Stimulated activated CD4-positive, alpha-beta T cell treated with anti-CD3 and anti-CD28 coated beads, Interleukin-12 subunit alpha, Interleukin-12 subunit beta, amount 100 ng/mL, for 48 hours (primary cell): ENCODE results near the gene SV2B.

Experiments
- DNase-seq, 3 donors: peaks; one replicate each; pipeline ENCODE4 v3.0.0-alpha.2; 2020; ENCODE audit warnings: low read depth in 2 of 3, low spot score in 1 of 3

Gene SV2B

DNA sequence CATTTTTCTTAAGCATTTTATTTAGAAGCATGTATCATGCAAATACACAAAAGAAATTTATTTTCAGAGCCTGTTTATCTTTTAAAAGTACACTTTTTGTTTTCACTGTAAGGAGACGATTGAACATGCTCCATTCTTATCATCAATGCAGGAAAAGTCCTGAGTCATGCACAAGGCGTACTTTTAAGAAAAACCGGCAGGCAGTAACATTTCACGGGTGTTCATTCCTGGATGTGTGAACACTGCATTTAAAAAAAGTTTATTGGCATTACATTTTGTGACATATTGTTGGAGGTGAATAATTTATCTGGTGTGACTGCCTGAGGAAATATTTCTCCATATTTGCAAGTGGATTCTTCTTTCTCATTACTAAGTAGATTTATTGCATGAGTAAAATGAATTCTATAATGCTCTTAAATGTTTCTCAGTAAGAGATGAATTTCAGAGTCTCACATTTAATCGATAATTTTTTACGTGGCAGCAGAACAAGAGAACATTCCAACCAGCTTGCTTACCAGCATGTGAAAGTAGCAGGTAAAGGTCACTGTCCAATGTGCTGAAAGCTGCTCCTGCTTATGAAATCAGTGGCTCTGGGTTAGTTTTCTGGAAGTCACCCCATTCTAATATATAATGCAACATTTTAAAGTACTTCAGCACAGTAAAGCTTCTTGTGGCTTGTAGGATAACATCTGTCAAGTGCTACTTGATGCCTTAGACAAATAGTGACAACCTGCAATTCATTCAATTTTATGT is 87.0 kb downstream of the SV2B start:
- no peak for DNase-seq

DNA sequence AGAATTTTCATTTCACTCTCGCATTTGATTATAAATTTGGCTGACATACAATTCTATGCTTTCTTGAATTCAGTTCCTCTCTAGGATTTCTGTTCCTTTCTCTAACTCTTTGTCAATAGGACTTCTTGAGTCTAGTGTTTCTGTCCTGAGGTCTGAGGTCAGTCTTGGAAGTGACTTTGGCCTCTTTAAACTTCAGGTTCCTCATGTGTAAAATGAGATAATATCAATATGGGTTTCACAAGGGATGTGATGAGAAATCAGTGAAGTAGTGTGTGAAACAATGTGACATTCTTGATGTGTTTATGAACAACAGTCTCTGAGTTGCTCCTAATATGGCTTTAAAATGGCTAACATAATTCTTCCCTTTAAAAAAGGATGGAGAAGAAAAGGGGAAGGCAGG is 92.2 kb downstream of the SV2B start:
- DNase-seq: no peak

DNA sequence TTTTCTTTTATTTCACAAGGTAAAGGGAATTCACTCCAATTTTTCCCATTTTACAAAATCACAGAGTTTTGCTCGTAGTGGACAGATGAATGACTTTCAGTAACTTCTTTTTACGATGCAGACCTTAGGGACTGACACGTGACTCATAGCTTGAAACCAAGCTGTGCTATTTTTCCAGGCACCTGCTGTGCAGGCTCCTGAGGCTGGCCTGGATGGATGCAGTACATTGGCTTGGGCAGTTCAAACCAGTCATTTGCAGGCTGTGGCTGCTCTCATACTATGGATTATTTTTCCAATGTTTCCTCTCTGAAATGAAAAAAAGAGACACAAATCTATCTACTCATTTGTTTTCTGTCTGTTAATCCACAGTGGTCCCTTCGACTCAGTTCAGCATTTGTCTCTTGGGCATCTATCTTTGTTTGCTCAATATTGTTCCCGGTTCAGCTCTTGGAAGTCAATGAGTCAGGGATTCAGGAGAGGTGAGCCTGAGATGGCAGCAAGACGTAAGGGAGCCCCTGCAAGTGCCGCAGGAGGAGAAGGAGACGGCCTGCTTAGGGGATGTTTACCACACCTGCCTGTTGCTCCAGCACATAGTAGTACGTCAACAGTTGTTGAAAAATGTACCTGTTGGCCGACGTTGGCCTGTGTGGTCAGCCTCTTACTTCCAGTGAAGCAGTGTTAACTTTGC is 92.8 kb downstream of the SV2B start:
- no peak for DNase-seq

DNA sequence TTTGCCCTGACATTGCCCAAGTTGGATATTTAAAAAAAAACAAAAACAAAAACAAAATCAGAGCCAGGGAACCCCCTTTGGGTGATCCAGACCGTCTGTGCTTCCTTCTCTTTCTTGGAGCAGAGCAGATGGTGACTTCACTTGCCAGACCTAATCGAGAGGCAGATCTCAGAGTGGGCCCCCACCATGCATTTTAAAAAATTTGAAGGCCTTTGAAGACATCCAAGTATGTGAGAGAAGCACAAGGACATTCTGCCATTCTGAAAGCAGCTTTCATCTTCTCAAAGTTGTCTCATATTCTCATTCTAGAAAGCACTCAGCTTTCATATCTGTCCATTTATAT is 93.3 kb downstream of the SV2B start:
- DNase-seq: no peak

DNA sequence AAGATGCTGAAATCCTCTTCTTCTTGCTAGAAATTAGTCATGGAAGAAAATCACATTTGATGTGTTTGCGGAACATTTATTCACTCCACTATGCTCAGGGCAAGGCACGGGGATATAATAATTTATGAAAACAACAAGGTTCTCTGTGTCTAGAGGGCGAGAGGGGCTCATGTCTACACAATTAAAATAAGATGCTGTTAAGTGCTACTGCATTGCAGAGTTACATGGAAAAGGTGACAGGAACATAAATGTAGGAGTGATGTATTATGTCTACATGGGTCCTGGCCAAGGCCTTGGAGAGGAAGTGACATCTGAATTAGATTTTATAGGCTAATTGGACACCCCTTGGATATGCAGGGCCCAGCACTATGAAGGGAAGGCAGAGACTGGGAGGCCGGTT is 96.1 kb downstream of the SV2B start:
- no peak for DNase-seq

DNA sequence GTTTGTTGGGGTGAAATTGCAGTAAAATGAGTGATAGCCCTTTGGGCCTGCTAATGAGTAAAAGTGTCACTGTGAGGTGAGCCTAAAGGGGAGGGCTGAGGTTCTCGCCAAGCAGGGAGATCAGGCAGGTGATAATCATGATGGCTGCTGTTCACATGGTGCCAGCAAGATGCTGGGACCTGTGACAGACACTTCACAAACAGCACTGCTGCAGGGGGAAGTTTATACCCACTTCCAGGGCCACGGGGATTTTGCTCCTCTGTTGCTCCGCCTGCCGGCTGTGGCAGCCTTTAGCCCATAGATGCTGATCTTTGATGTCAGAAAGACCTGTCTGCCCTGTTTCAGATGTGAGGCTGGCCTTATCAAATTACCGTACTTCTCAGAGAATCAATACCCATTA is 96.7 kb downstream of the SV2B start:
- no peak for DNase-seq

DNA sequence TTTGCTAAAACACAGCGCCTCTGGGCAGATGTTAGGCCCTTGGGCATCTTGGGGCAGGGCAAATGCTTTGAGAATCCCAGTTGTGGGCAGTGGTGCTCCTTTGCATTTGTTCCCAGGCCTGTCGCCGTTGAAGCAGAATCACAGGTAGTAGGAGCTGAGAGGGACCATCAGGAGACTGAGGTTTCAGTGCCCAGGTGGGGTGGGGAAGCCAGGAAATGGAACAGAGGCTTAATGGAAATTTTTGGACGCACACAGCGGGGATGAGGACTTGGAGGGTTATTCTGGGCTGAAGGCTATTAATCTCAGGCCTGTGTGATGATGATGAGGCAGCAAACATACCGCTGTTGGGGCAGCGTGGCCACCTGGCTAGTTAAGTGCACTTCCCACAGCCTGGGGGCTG is 99.5 kb downstream of the SV2B start:
- no peak for DNase-seq

DNA sequence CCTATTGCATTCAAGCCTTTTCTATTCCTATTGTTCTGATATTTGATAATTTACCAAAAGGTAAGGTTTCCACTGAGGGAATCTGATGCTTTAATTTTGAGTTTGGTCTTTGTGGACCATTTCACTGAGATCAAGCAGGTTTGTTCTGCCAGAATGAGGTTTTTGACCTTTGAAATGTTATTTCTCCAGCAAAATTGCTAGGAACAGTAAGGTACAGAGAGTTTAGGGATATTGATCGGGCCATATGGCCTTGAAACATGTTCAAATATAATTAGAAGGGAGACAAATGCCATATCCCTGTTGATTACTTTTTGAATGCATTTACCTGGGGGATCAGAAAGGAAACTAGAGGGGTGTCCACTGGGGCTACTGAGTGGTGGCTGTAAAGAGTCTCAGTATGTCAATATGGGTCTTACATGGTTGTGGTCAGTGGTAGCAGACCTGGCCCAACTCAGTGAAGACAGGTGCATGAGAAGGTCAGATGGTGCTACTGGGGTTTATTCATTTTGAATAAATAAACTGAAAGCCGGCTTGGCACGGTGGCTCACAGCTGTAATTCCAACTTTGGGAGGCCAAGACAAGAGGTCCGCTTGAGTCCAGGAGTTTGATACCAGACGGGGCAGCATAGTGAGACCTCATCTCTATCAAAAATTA is 100.2 kb downstream of the SV2B start:
- DNase-seq: no peak

DNA sequence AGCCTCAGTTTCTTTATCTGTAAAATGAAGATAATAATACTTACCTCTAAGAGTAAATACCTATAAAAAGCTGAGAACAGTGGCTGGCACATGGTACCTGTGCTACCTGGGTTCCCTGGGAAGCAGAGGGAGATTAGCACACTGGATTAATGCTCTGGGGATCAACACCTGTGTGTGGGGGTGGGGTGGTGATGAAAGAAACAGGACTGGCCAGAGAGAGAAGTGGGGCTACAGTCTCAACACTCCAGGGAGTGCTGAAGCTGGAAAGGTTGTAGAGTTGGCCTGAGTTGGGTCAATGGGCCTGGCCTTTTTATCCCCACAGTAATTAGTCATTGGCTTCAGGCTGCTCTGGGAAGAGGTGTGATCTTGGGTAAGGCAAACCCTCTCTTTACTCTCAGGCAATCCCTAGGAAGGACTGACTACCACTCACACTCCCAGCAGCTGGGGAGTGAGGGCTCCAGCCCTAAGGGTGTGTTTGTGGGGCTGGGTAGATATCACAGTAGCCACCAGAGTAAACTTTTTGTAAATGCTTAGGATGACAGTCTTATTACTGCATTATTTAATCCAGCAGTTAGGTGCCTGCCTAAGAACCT is 102.5 kb downstream of the SV2B start:
- DNase-seq: no peak

DNA sequence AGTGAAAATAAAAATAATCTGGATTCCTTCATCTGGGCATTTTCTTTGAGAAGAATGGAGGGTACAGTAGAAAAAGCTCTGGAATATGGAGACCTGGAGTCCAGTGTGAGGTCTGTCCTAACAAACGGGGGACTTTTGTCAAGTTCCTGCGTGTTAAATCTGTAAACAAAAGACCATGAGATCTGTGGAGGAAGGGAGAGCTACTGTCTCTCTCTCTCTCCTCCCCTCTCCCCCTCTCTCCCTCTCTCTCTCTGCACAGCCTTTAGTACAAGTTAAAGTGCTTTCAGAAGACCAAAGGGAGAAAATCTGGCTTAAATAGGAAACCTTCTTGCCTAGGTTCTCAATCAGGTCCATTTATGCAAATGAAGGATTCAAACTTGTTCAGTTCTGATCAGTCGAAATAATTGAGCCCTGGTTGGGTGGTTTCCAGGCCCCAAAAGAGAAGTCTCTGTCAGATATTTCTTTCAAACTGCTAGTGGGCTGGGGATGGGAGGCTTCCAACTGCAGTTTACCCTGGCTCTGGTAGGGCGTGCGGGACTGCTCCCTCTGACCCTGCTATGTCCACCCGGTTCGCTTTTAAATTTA is 103.7 kb downstream of the SV2B start:
- DNase-seq: no peak

DNA sequence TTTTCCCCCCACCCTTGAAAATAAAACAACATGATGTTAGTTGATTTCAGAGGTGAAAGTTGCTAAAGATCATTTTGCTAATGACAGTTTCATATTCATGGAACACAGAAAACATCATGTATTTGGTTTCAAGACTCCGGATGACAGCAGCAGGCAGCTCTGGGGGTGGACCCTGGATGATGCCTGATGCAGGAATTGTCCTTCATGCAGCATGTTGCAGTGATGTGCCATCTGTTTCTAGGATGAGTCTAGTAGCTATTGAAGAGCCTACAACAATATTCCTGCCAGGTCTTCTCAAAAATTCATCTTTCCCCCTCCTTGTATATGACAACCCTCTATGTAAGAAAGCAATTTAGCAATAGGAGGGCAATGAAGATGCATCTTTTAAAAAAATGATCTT is 108.3 kb downstream of the SV2B start:
- no peak for DNase-seq

DNA sequence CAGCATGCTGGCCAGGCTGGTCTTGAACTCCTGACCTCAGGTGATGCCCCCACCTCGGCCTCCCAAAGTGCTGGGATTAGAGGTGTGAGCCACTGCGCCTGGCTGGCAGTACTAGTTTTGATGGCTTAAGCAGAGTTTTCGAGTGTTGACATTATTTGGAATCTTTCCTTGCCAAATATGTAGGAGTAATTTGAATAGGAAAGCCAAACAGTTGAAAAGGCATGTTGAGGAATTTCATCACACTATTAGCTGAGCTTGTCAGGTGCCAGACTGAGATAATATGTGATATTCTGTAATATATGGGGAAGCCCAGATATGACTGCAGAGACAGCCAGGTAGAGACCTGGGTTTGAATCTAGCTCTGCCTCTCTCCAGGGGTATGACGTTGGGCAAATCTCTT is 109.3 kb downstream of the SV2B start:
- DNase-seq: no peak

DNA sequence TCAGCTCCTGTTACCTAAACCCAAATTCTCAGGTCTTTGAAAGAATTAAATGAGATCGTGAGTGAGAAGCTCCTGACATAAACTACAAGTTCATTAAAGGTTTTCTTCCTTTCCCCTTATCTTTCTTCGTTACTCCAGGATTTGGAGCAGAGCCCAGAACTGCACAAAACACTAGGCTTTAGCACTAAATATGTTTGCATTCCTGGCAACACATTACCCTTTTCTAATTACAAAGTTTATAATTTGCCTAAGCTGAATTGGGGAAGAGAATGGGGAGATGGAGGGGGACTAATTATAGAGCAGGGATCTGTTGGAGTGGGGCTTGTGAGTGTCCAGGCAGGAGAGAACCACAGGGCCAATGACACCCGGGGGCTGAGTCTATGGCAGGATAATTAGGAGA is 109.7 kb downstream of the SV2B start:
- no peak for DNase-seq

DNA sequence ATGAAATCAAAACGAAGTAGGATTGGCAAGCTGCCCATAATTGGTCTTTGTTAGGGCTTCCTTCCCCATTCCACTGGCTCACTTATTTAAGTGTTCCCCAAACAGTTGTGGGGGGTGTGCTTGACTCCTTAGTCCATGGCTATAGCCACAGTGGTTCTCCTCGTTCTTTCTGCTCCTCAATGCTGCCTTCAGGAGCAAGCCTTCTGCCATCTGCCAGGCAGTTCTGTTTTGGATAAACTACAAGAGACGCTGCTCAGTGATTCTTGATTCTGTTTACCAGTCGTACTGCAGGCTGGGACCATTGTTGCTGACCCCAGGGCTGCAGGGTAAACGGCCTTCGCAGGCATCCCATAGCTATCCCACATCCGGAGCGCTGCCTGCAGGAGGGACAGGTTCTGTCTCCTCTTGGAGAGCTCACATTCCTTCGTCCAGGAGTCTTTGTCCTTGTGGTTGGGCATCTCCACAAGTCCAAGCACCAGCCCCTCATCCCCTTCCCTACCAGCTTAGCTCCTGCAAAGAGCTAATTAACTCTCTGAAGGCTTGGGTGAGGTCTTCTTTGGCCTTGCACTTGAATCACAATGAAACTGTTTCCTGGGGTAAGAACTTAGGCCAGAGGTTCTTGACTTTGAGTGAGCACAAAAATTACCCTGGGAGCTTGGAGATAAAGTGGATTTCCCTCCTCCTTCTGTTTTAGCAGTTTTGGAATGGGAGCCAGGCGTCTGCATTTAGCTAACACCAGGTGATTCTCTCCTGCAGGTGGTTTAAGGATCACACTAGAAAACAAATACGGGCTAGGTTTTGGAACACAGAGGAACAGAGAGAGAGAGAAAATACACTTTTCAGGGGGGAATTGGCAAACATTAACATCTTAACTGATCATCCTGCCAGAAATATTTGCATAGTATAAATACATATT is 114.9 kb downstream of the SV2B start:
- DNase-seq: no peak

DNA sequence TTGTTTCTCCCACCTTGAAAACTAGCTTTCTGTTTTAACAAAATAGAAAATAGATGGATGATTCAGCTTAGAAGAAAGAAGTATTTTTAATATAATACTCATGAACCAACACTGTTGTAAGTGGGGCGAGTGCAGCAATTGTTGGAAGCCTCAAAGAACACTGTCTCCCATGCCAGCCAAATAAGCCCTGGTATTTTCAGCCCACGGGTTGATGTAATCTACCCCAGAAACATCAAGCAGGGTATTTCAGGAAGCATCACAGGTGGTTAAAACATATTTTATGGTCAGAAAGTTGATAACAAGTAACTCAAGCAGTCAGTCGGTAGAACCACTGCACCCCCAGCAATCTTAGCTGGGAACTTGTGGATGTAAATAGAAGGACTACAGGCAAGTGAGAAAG is 115.9 kb downstream of the SV2B start:
- DNase-seq: no peak

DNA sequence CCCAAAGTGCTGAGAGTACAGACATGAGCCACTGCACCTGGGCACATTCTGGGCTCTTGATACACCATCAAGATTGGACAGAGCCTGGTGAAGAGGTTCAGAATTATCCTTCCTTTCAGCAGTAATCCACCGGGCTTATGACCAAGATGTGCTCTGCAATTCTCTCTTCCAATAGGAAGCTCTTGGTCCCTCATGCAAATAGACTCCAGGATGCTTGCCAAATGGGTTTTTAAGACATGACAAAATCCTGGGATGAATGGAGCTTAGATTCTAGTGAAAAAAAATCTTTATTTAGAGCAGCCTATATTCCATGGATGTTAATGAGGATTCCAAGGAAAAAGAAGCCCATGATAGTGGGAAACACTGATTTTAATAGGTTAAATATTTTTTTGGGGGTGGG is 119.1 kb downstream of the SV2B start:
- DNase-seq: no peak

DNA sequence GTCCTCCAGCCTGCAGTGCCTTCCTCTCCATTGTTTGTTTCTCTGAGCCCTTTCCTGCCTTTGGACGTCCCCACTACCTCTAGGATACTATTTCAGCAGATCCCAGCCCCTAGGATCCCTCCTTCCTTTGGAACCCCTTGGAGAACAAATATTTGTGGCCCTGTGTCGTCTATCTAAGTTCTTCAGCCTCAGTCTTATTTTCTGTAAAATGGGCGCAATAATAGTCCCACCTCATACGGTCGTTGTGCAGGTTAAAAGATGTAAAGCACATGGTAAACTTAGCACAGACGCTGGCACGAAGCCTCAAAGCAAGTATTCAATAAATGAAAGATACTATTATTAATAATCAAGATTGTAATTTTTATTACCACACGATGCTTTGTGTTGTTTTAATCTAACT is 122.0 kb downstream of the SV2B start:
- no peak for DNase-seq

DNA sequence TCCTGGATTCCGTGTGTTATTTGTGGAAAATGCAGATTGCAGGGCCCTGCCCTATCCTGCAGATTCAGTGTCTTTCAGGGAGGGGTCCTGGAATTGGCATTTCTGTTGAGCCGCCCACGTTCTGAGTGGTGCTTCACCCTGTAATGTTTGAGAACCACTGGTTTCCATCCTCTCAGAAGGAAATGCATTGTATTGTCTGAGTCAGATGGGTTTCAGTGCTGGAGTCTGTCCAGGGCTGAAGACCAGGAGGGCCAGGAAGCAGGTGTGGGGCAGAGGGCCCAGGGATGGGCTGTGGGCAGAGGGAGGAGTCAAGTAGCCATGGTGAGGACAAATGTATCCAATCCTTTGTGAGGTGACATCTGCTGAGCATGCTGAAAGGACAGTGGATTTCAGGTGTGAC is 123.8 kb downstream of the SV2B start:
- no peak for DNase-seq

DNA sequence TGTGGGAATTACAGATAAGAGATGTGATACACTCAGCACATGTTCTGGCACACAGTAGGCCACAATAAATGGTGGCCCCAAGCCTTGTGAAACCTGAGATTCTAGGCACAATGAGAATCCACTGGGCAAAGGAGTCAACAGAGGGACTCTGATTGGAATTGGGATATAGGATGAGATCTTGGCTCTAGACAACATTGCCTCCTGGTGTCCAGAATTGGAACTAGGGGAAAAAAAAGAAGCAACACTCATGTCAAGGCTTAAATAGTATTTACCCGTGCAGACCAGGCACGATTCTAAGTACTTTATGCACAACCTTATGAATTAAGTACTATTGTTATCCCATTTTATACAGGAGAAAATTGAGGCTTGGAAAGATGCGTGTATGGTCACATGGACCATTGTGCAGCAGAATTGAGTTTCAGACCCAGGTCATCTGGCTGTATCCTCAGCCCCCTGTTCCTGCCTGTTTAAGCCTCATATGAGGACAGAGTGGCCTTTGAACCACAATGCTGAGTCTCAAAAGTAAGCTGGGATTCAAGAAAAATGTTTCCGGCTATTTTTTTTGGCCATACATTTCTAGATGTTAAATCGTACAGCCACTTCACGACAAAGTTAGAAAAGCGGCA is 124.8 kb downstream of the SV2B start:
- peak in 1 of 3 donors; percentile 24 for DNase-seq

DNA sequence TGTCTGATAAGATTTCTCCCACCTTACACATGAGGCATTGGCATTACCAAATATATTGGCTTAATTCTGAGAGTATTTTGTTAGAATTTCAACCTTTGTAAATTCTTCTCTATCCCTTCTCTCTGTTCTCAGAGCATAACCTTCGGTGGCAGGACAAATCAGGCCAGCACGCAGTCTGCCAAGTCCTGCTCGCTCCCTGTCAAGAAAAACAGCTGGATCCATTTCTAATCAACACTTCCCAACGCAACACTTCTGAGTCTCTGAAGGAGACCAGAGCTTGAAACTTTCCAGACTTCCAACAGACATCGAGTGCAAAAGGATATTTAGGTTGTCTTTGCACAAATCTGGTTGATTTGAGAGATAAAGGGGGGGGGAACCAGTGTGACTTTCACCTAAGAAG is 125.7 kb downstream of the SV2B start:
- DNase-seq: no peak
